Stimulated activated naive CD4-positive, alpha-beta T cell treated with Interleukin-2 at 50 U/mL for 16 hours (primary cell): ENCODE results near the gene DNAH2.
A peak's percentile ranks its signal among the peaks of the same experiment; 100 is the strongest.

Source experiments
- DNase-seq: peaks from one replicate; lab custom pipeline; 2025; lab: John Stamatoyannopoulos, UW

The DNAH2 gene

DNA sequence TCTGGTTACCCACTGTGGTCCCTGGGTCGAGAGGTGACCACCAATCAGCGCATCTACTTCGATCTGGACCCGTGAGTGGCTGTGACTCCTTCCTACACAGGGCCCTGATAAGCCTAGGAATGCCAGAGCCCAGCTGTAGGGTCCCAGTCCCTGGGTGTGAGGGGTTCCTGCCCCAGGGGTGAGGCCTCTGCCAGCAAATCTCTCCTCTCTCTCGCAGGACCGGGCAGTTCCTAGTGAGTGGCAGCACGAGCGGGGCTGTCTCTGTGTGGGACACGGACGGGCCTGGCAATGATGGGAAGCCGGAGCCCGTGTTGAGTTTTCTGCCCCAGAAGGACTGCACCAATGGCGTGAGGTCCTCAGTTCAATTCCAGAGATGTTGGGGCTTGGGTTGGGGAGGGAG, 14.8 kb upstream of the DNAH2 start:
- no peak for DNase-seq

DNA sequence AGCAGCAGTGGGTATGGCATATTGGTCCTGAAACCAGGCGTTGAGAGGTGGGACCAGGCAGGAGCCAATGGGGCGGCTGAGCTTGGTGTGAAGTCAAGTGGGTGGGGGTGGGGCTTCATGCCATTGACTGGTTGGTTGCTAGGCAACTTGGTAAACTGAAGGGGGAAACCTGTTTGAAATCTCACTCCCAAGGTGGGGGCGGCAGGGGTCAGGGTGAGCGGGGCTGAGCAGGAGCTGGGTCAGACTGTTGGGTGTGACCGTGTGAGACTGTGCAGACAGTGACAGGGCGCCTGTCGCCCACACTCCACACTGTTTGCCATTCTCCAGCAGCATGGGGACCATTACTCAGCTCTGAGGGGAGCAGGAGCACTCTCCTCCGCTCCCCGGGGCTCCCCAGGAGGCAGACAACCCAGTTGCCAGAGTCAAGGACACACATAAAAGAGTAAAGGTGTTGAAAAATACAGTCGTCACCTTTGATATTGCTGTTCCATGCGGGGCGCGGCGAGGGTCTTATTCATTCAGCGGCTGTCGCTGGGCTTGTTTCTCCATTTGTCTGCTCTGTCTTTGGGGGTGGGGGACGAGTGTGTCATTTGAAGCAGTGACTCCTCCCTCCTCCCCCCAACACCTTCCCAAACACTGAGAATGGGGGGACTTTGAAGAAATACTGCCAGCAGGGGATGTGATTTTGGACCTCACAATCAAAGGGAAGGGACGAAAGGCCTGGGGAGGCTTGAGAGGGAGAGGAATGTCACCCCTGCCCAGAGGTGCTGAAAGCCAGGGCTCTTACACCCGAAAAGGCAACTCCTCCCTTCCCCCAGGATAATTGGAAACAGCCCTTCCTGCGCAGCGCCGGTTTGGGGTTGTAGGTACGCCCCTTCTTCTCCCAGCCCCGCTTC, 13.7 kb upstream of the DNAH2 start:
- no peak for DNase-seq

GRCh38 chr17:7704601-7705268, 12.8 kb upstream of the DNAH2 start, which contains the start of gene EFNB3:
TSS of gene EFNB3 (plus strand) at chr17:7705202. CDS start at chr17:7705599, 397 bp downstream.
- DNase-seq: peak; percentile 6

DNA sequence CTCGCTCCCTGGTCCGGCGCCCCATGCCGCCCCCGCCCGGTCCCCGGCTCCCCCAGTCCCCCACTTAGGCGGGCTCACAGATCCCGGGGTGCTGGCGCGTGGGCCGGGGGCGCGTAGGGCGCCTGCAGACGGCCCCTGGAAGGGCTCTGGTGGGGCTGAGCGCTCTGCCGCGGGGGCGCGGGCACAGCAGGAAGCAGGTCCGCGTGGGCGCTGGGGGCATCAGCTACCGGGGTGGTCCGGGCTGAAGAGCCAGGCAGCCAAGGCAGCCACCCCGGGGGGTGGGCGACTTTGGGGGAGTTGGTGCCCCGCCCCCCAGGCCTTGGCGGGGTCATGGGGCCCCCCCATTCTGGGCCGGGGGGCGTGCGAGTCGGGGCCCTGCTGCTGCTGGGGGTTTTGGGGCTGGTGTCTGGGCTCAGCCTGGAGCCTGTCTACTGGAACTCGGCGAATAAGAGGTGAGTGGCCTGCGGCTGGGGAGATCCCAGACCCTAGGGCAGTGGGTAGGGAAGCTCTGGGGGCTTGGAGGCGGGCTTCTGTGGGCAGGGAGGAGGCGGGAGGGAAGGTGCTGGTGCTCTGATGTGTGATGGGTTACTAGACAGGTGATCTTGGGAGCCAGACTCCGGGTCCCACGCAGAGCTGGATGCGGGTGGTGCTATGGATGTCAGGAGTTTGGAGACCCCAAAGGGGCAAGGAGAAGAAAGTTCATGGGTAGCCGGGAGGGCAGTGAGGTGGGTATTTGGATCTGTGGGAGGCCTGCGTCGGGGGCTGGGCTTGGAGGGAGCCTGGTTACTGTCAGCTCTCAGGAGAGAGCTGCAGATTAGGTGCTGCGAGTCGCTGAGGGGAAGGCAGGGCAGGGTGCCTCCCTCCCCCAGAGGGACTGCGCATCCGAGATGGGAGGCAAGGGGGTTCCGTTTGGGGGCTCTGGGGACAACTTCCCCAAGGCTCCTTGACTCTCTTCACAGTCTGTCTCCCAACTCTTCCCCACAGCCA, 12.0 kb upstream of the DNAH2 start:
- DNase-seq: no peak

- DNase-seq: no peak
Measured at GRCh38 chr17:7706631-7707354, 10.8 kb upstream of the DNAH2 start.

DNA sequence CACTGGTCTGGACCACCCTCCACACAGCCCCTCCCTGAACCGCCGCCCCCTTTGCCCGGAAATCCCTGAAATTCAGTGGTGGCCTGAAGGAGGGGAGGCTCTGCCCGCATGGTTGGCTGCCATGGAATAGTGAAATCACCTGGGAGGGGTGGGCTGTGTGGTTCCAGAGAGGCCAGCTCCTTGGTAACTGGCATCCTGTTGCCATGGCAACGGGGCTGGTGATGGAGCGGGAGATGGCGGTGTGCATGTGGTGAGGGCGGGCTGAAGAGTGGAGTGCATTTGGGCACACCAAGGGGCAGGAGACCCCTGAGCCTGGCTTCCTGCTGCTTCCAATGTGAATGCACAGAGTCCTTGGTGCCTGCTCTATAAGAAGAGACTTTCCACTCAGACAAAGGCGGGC, 10.1 kb upstream of the DNAH2 start:
- DNase-seq: no peak

GRCh38 chr17:7707858-7708750, 9.4 kb upstream of the DNAH2 start:
- DNase-seq: no peak

GRCh38 chr17:7709031-7709430, 8.5 kb upstream of the DNAH2 start:
- no peak for DNase-seq

GRCh38 chr17:7710301-7710700, 7.2 kb upstream of the DNAH2 start:
- DNase-seq: no peak

- DNase-seq: no peak
Measured at GRCh38 chr17:7711051-7711755, 6.3 kb upstream of the DNAH2 start.

- DNase-seq: no peak
Measured at GRCh38 chr17:7712111-7712771, 5.3 kb upstream of the DNAH2 start.

DNA sequence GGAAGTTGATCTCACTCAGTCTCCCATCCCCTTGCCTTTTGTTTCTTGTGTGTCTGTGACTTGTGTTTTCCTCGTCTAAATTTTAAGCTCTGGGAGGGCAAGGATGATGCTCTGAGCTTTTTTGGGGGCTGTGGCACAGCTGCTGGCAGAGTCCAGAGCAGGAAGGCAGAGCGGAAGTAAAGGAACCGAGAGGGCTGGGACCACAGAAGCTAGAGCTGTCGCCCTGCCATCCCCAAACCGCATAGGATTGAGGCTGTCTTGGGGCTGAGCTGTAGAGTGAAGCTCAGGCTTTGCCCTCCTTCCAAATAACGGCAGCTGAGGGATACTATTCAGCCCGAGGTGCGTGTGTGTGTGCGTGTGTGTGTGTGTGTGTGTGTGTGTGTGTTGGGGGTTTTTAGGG, 3.8 kb upstream of the DNAH2 start:
- DNase-seq: no peak

GRCh38 chr17:7714721-7715594, 2.6 kb upstream of the DNAH2 start:
- no peak for DNase-seq

DNA sequence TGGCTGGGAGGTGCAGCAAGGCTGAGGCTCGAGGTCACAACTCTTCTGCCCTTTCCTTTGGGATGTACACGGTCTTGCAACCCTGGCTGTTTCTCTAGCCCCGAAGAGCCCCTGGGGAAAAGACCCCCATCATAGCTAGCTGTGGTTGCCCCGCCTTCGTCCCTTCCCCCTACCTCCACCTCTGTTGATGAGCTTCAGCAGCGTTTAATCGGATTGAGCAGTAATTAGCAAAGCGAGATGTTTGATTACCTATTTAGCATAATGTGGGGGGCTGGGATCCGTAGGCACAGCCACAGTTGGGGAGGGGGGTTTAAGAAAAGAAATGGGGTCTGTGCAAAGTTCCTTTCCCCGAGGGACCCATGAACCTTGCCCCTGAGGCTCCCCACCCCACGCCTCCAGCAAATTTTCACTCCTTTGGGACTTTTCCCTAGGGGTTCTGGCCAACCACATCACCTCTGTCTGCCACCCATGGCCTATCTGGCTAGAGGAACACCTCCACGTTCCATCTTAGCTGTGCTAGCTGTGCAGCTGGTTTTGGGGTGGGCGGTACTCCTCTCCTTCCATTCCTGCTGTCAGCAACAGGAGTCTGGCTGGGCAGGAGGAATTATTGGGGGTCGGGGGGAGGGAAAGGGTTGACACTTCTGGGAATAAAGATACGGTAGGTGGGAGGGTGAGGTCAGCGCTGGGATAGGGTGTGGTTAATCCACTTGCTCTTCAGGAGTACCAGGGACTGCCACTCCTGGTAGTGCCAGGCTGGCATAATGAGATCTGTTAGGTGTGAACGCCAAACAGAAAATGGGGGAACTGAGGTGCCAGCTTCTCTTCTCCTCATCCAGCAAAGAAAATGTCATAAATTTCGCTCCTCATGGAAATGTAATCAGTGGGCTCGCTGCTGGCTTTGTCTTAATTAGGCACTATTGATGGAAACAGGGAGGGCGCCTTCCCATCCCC, 1.3 kb upstream of the DNAH2 start:
- no peak for DNase-seq

GRCh38 chr17:7717756-7718350, 309 bp downstream of the DNAH2 start:
- no peak for DNase-seq

DNA sequence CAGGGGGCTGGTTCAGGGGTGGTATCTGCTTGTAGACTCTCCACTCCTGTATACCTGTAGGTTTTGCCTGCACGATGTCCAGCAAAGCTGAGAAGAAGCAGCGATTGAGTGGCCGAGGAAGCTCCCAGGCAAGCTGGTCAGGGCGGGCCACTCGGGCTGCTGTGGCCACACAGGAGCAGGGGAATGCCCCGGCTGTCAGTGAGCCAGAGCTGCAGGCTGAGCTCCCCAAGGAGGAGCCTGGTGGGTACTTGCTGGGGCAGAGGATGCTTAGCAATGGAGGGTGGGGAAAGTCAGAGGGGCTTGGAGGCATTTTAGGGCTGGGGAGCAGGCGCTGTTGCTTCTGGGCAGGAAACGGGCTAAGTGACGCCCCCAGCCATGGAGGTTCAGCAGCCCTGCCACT, 2.1 kb downstream of the DNAH2 start:
- no peak for DNase-seq

GRCh38 chr17:7720125-7720524, 2.6 kb downstream of the DNAH2 start:
- no peak for DNase-seq
